IMR-90 (cell line): Measurements from ENCODE around the gene METTL25. TPM values are rescaled to one million over a fixed set of nuclear protein-coding genes. Genes with fewer than 3 reads are reported as not detected.

ENCODE experiments used
- ATAC-seq: fragments of 200-7000 bp; cut with Tn5 transposase; 2 replicates; pipeline ENCODE4 v1.9.1; 2020; ENCODE audit warnings: low read depth, mild to moderate bottlenecking, moderate library complexity
- BruUV-seq: library from RNA; stranded (reverse); fragments of 400-500 nt; replicated peaks from 2 replicates; lab custom pipeline; 2021; lab: Mats Ljungman, UMichigan
- CTCF ChIA-PET: fragments of 300-600 bp; formaldehyde crosslinking; extraction: SDS; loops from one replicate; lab custom pipeline; 2021; ENCODE audit warnings: antibody characterized with exemption; lab: Yijun Ruan, JAX
- POLR2A ChIA-PET: fragments of 300-600 bp; sonication (Branson Sonifier 250); formaldehyde crosslinking; loops from one replicate; lab custom pipeline; 2022; ENCODE audit warnings: antibody characterized with exemption; ENCODE audit not compliant: unreplicated experiment; lab: Charles Lee
- DNase-seq: peaks from one replicate; pipeline ENCODE4 v3.0.0; 2013
- H2AFZ ChIP-seq: replicated peaks from 2 replicates; pipeline ENCODE3; 2013; ENCODE audit warnings: low read length, mild to moderate bottlenecking; ENCODE audit not compliant: poor library complexity
- H2AK5ac ChIP-seq: 2 replicates; pipeline ENCODE4 v1.6.1; 2013; ENCODE audit warnings: low read depth, low read length, inconsistent platforms
- H2AK9ac ChIP-seq: replicated peaks from 2 replicates; pipeline ENCODE3; 2013; ENCODE audit warnings: mild to moderate bottlenecking, low read depth, low read length, moderate library complexity; ENCODE audit not compliant: poor library complexity
- H2BK120ac ChIP-seq: 2 replicates; pipeline ENCODE4 v1.6.1; 2013; ENCODE audit warnings: low read depth, low read length, inconsistent platforms
- H2BK15ac ChIP-seq: 3 replicates; pipeline ENCODE4 v1.6.1; 2013; ENCODE audit warnings: low read depth, low read length, inconsistent platforms
- H2BK20ac ChIP-seq: 2 replicates; pipeline ENCODE4 v1.6.1; 2013; ENCODE audit warnings: low read depth, mild to moderate bottlenecking, inconsistent platforms, low read length, moderate library complexity
- H2BK5ac ChIP-seq: 2 replicates; pipeline ENCODE4 v1.6.1; 2013; ENCODE audit warnings: mild to moderate bottlenecking, low read depth, low read length, inconsistent platforms; ENCODE audit not compliant: poor library complexity, severe bottlenecking
- H3K14ac ChIP-seq: replicated peaks from 2 replicates; pipeline ENCODE4 v1.6.1; 2013; ENCODE audit warnings: low read depth, low read length, inconsistent platforms
- H3K18ac ChIP-seq: 2 replicates; pipeline ENCODE4 v1.6.1; 2013; ENCODE audit warnings: low read depth, low read length, control low read depth
- H3K23ac ChIP-seq: 2 replicates; pipeline ENCODE4 v1.6.1; 2013; ENCODE audit warnings: low read depth, low read length, inconsistent platforms
- H3K27ac ChIP-seq: 2 replicates; pipeline ENCODE4 v1.5.1; 2013; ENCODE audit warnings: mild to moderate bottlenecking, control low read depth, low read length; ENCODE audit not compliant: insufficient read depth
- H3K27me3 ChIP-seq: 2 replicates; pipeline ENCODE4 v1.6.1; 2013; ENCODE audit warnings: low read length; ENCODE audit not compliant: control insufficient read depth, insufficient read depth
- H3K36me3 ChIP-seq: 2 replicates; pipeline ENCODE4 v1.6.1; 2013; ENCODE audit warnings: low read length, mixed read lengths; ENCODE audit not compliant: control insufficient read depth, insufficient read depth
- H3K4ac ChIP-seq: 2 replicates; pipeline ENCODE4 v1.6.1; 2013; ENCODE audit warnings: low read depth, low read length, inconsistent platforms
- H3K4me1 ChIP-seq: 2 replicates; pipeline ENCODE4 v1.6.1; 2013; ENCODE audit warnings: low read length, mixed read lengths; ENCODE audit not compliant: control insufficient read depth, insufficient read depth
- H3K4me2 ChIP-seq: 2 replicates; pipeline ENCODE4 v1.6.1; 2013; ENCODE audit warnings: low read depth, mild to moderate bottlenecking, control low read depth, low read length, moderate library complexity
- H3K4me3 ChIP-seq: 2 replicates; pipeline ENCODE4 v1.5.1; 2013; ENCODE audit warnings: low read depth, mild to moderate bottlenecking, control low read depth, low read length, moderate library complexity; ENCODE audit not compliant: insufficient read depth
- H3K56ac ChIP-seq: 2 replicates; pipeline ENCODE4 v1.6.1; 2013; ENCODE audit warnings: low read length, inconsistent platforms; ENCODE audit not compliant: insufficient read depth; ENCODE audit errors: extremely low read depth
- H3K79me1 ChIP-seq, 2 experiments: 2 replicates each; pipeline ENCODE4 v1.6.1; 2013; ENCODE audit warnings: low read length in 2 of 2, inconsistent platforms in 1 of 2, low read depth in 1 of 2
- H3K9ac ChIP-seq: 2 replicates; pipeline ENCODE4 v1.6.1; 2013; ENCODE audit warnings: low read depth, low read length, control low read depth
- H3K9me1 ChIP-seq: 2 replicates; pipeline ENCODE4 v1.6.1; 2013; ENCODE audit warnings: low read length, inconsistent platforms; ENCODE audit not compliant: insufficient read depth
- H3K9me3 ChIP-seq: 2 replicates; pipeline ENCODE4 v1.6.1; 2013; ENCODE audit warnings: low read length; ENCODE audit not compliant: control insufficient read depth, insufficient read depth
- H4K20me1 ChIP-seq: 2 replicates; pipeline ENCODE4 v1.6.1; 2013; ENCODE audit warnings: low read length, inconsistent platforms; ENCODE audit not compliant: insufficient read depth
- H4K5ac ChIP-seq: 2 replicates; pipeline ENCODE4 v1.6.1; 2013; ENCODE audit warnings: mild to moderate bottlenecking, low read depth, low read length, control low read depth
- H4K8ac ChIP-seq, 2 experiments: 2 replicates each; pipeline ENCODE4 v1.6.1; 2013; ENCODE audit warnings: low read depth in 2 of 2, low read length in 2 of 2, control low read depth in 1 of 2, inconsistent platforms in 1 of 2
- H4K91ac ChIP-seq: 2 replicates; pipeline ENCODE4 v1.6.1; 2013; ENCODE audit warnings: low read depth, low read length, inconsistent platforms; ENCODE audit not compliant: insufficient read depth
- BHLHE40 ChIP-seq: fragments of 150-350 bp; IDR thresholded peaks from 2 replicates; pipeline ENCODE4 v1.6.1; 2016; ENCODE audit warnings: mild to moderate bottlenecking, low read depth, low read length
- CEBPB ChIP-seq: IDR thresholded peaks from 2 replicates; pipeline ENCODE4 v1.6.1; 2012; ENCODE audit warnings: low read depth, low read length, improper control_type of control experiment
- CHD1 ChIP-seq: IDR thresholded peaks from 2 replicates; pipeline ENCODE4 v1.6.1; 2012; ENCODE audit warnings: low read depth, low read length, improper control_type of control experiment
- MAFK ChIP-seq: IDR thresholded peaks from 2 replicates; pipeline ENCODE4 v1.6.1; 2012; ENCODE audit warnings: low read depth, low read length, improper control_type of control experiment
- MAZ ChIP-seq: IDR thresholded peaks from 2 replicates; pipeline ENCODE4 v1.6.1; 2012; ENCODE audit warnings: low read depth, mild to moderate bottlenecking, low read length, improper control_type of control experiment, moderate library complexity, borderline replicate concordance
- MXI1 ChIP-seq: IDR thresholded peaks from 2 replicates; pipeline ENCODE4 v1.6.1; 2012; ENCODE audit warnings: low read depth, mild to moderate bottlenecking, low read length, moderate library complexity, borderline replicate concordance
- POLR2A ChIP-seq: IDR thresholded peaks from 2 replicates; pipeline ENCODE4 v1.6.1; 2012; ENCODE audit warnings: mild to moderate bottlenecking, low read depth, low read length
- RAD21 ChIP-seq: IDR thresholded peaks from 2 replicates; pipeline ENCODE4 v1.6.1; 2012; ENCODE audit warnings: low read length, improper control_type of control experiment
- RCOR1 ChIP-seq: IDR thresholded peaks from 2 replicates; pipeline ENCODE4 v1.6.1; 2012; ENCODE audit warnings: mild to moderate bottlenecking, low read length, improper control_type of control experiment; ENCODE audit not compliant: insufficient replicate concordance
- WGBS, 2 experiments: methylation state at CpG; one replicate each; pipeline versions ENCODE4 v1.1.5 to v1.1.7; 2013; ENCODE audit warnings: missing lambda C conversion rate in 2 of 2; ENCODE audit not compliant: insufficient read length in 1 of 2; ENCODE audit errors: extremely low coverage in 2 of 2; 5-methylcytosine and 5-hydroxymethylcytosine counted together
- dilution Hi-C: fragments of 300-500 bp; cut with HindIII; formaldehyde crosslinking; loops from one replicate; pipeline ENCODE4 v1.14.3; 2018; ENCODE audit warnings: low sequenced_read_pairs; ENCODE audit not compliant: unreplicated experiment
- in situ Hi-C: fragments of 300-500 bp; cut with MboI; formaldehyde crosslinking; loops from 3 replicates; pipeline ENCODE4 v1.14.3; 2019; ENCODE audit warnings: low sequenced_read_pairs, inconsistent platforms, mixed read lengths
- intact Hi-C: fragments of 100-400 bp; cut with micrococcal nuclease; formaldehyde crosslinking; loops from 2 replicates; pipeline ENCODE4 v1.10.0; 2022
- polyA plus RNA-seq, 3 experiments: library from polyadenylated mRNA; depleted of rRNA; stranded (reverse); fragments of >200 nt; gene quantifications; 2 replicates each; pipeline ENCODE4 v1.2.3, GENCODE V29; 2012; ENCODE audit warnings: low replicate concordance in 1 of 3
- total RNA-seq: library from RNA; depleted of rRNA; stranded (reverse); fragments of >200 nt; gene quantifications from 2 replicates; pipeline ENCODE4 v1.2.3, GENCODE V29; 2012
- TF ChIP-seq, protein P1 (sequence below): fragments of 150-350 bp; IDR thresholded peaks from 2 replicates; pipeline ENCODE4 v1.6.1; 2016; ENCODE audit warnings: low read depth, mild to moderate bottlenecking, low read length, moderate library complexity, borderline replicate concordance
- TF ChIP-seq, protein P2 (sequence below): conservative IDR thresholded peaks from 2 replicates; pipeline ENCODE4 v1.5.1; 2012; ENCODE audit warnings: mild to moderate bottlenecking, low read depth, low read length, improper control_type of control experiment

The METTL25 gene
- total and polyA plus RNA-seq, 2 of the 4 experiments (the other 2 are of a cell fraction): 2.6 to 3.0 TPM

DNA sequence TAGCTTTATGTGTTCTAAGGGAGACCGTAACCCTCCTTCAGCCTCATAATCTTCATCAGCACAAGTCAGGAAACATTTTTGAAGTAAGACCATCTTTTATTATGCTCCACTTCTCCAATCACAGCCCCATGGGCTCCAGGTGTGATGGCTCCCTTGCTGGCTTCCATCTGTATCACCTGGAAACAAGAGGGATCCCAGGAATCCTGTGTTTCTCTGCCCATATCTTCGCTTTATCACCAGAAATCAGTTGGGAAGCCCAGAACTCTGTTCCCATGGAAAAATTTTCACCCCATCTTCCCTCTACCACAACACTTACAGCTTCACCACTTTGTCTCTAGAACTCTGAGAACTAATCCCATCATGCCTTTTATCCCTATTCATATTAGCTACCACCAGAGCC is 68.3 kb downstream of the METTL25 start:
- ATAC-seq (no peak), DNase-seq (no peak)
- Histone ChIP-seq H4K91ac (no peak overlapping the region), H3K27me3 (no peaks in the 10 kb centered on the region), H4K5ac (no peak overlapping the region), H2AFZ (no peak overlapping the region), H3K14ac (no peak overlapping the region), H2AK9ac (no peak overlapping the region), H3K18ac (no peak overlapping the region), H3K4ac (no peak overlapping the region; the same call in 1 of the 2 replicates), H2AK5ac (no peak overlapping the region), H3K9me3 (no peaks in the 10 kb centered on the region), H2BK20ac (no peak overlapping the region), H4K8ac (no peak overlapping the region), H3K79me1 (no peaks in the 10 kb centered on the region), H3K56ac (no peak overlapping the region), H3K4me3 (no peak overlapping the region), H3K23ac (no peak overlapping the region), H2BK120ac (no peak overlapping the region), H3K27ac (no peak overlapping the region), H3K4me1 (peaks cover 2% of the 10 kb centered on the region), H3K4me2 (no peak overlapping the region), H3K36me3 (no peaks in the 10 kb centered on the region), H3K9me1 (no peaks in the 10 kb centered on the region), H4K20me1 (no peaks in the 10 kb centered on the region), H2BK15ac (no peak overlapping the region), H2BK5ac (no peak overlapping the region), H3K9ac (no peak overlapping the region)
- no TSS peak for BruUV-seq
- intact Hi-C loops: no loop called here
- dilution Hi-C loops: no loop called here
- POLR2A ChIA-PET: no interaction called here
- TF ChIP-seq RCOR1 (no peak), MXI1 (no peak), POLR2A (no peak), CHD1 (no peak), MAZ (no peak), CEBPB (no peak), BHLHE40 (no peak), RAD21 (no peak), MAFK (no peak)
- TF ChIP-seq, protein P1, sequence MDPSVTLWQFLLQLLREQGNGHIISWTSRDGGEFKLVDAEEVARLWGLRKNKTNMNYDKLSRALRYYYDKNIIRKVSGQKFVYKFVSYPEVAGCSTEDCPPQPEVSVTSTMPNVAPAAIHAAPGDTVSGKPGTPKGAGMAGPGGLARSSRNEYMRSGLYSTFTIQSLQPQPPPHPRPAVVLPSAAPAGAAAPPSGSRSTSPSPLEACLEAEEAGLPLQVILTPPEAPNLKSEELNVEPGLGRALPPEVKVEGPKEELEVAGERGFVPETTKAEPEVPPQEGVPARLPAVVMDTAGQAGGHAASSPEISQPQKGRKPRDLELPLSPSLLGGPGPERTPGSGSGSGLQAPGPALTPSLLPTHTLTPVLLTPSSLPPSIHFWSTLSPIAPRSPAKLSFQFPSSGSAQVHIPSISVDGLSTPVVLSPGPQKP: no peak
- TF ChIP-seq, protein P2, sequence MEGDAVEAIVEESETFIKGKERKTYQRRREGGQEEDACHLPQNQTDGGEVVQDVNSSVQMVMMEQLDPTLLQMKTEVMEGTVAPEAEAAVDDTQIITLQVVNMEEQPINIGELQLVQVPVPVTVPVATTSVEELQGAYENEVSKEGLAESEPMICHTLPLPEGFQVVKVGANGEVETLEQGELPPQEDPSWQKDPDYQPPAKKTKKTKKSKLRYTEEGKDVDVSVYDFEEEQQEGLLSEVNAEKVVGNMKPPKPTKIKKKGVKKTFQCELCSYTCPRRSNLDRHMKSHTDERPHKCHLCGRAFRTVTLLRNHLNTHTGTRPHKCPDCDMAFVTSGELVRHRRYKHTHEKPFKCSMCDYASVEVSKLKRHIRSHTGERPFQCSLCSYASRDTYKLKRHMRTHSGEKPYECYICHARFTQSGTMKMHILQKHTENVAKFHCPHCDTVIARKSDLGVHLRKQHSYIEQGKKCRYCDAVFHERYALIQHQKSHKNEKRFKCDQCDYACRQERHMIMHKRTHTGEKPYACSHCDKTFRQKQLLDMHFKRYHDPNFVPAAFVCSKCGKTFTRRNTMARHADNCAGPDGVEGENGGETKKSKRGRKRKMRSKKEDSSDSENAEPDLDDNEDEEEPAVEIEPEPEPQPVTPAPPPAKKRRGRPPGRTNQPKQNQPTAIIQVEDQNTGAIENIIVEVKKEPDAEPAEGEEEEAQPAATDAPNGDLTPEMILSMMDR: no peak
- 100% methylated on average over 1 of the region's 2 CpGs; no CpG with 5 or more reads in 1 of the 2 experiments for WGBS, 2 experiments
- in situ Hi-C loops: no loop called here
- CTCF ChIA-PET: no interaction called here
